IMR-90 (cell line): Measurements from ENCODE around the gene FOXP1. TPM values are rescaled to one million over a fixed set of nuclear protein-coding genes. Genes with fewer than 3 reads are reported as not detected.
A peak's percentile ranks its signal among the peaks of the same experiment; 100 is the strongest.

Experiments
- ATAC-seq: fragments of 200-7000 bp; cut with Tn5 transposase; 2 replicates; pipeline ENCODE4 v1.9.1; 2020; ENCODE audit warnings: low read depth, mild to moderate bottlenecking, moderate library complexity
- BruUV-seq: library from RNA; stranded (reverse); fragments of 400-500 nt; replicated peaks from 2 replicates; lab custom pipeline; 2021; lab: Mats Ljungman, UMichigan
- CTCF ChIA-PET: fragments of 300-600 bp; formaldehyde crosslinking; extraction: SDS; loops from one replicate; lab custom pipeline; 2021; ENCODE audit warnings: antibody characterized with exemption; lab: Yijun Ruan, JAX
- POLR2A ChIA-PET: fragments of 300-600 bp; sonication (Branson Sonifier 250); formaldehyde crosslinking; loops from one replicate; lab custom pipeline; 2022; ENCODE audit warnings: antibody characterized with exemption; ENCODE audit not compliant: unreplicated experiment; lab: Charles Lee
- DNase-seq: peaks from one replicate; pipeline ENCODE4 v3.0.0; 2013
- H2AFZ ChIP-seq: replicated peaks from 2 replicates; pipeline ENCODE3; 2013; ENCODE audit warnings: low read length, mild to moderate bottlenecking; ENCODE audit not compliant: poor library complexity
- H2AK5ac ChIP-seq: 2 replicates; pipeline ENCODE4 v1.6.1; 2013; ENCODE audit warnings: low read depth, low read length, inconsistent platforms
- H2AK9ac ChIP-seq: replicated peaks from 2 replicates; pipeline ENCODE3; 2013; ENCODE audit warnings: mild to moderate bottlenecking, low read depth, low read length, moderate library complexity; ENCODE audit not compliant: poor library complexity
- H2BK120ac ChIP-seq: 2 replicates; pipeline ENCODE4 v1.6.1; 2013; ENCODE audit warnings: low read depth, low read length, inconsistent platforms
- H2BK15ac ChIP-seq: 3 replicates; pipeline ENCODE4 v1.6.1; 2013; ENCODE audit warnings: low read depth, low read length, inconsistent platforms
- H2BK20ac ChIP-seq: 2 replicates; pipeline ENCODE4 v1.6.1; 2013; ENCODE audit warnings: low read depth, mild to moderate bottlenecking, inconsistent platforms, low read length, moderate library complexity
- H2BK5ac ChIP-seq: 2 replicates; pipeline ENCODE4 v1.6.1; 2013; ENCODE audit warnings: mild to moderate bottlenecking, low read depth, low read length, inconsistent platforms; ENCODE audit not compliant: poor library complexity, severe bottlenecking
- H3K14ac ChIP-seq: replicated peaks from 2 replicates; pipeline ENCODE4 v1.6.1; 2013; ENCODE audit warnings: low read depth, low read length, inconsistent platforms
- H3K18ac ChIP-seq: 2 replicates; pipeline ENCODE4 v1.6.1; 2013; ENCODE audit warnings: low read depth, low read length, control low read depth
- H3K23ac ChIP-seq: 2 replicates; pipeline ENCODE4 v1.6.1; 2013; ENCODE audit warnings: low read depth, low read length, inconsistent platforms
- H3K27ac ChIP-seq: 2 replicates; pipeline ENCODE4 v1.5.1; 2013; ENCODE audit warnings: mild to moderate bottlenecking, control low read depth, low read length; ENCODE audit not compliant: insufficient read depth
- H3K27me3 ChIP-seq: 2 replicates; pipeline ENCODE4 v1.6.1; 2013; ENCODE audit warnings: low read length; ENCODE audit not compliant: control insufficient read depth, insufficient read depth
- H3K36me3 ChIP-seq: 2 replicates; pipeline ENCODE4 v1.6.1; 2013; ENCODE audit warnings: low read length, mixed read lengths; ENCODE audit not compliant: control insufficient read depth, insufficient read depth
- H3K4ac ChIP-seq: 2 replicates; pipeline ENCODE4 v1.6.1; 2013; ENCODE audit warnings: low read depth, low read length, inconsistent platforms
- H3K4me1 ChIP-seq: 2 replicates; pipeline ENCODE4 v1.6.1; 2013; ENCODE audit warnings: low read length, mixed read lengths; ENCODE audit not compliant: control insufficient read depth, insufficient read depth
- H3K4me2 ChIP-seq: 2 replicates; pipeline ENCODE4 v1.6.1; 2013; ENCODE audit warnings: low read depth, mild to moderate bottlenecking, control low read depth, low read length, moderate library complexity
- H3K4me3 ChIP-seq: 2 replicates; pipeline ENCODE4 v1.5.1; 2013; ENCODE audit warnings: low read depth, mild to moderate bottlenecking, control low read depth, low read length, moderate library complexity; ENCODE audit not compliant: insufficient read depth
- H3K56ac ChIP-seq: 2 replicates; pipeline ENCODE4 v1.6.1; 2013; ENCODE audit warnings: low read length, inconsistent platforms; ENCODE audit not compliant: insufficient read depth; ENCODE audit errors: extremely low read depth
- H3K79me1 ChIP-seq, 2 experiments: 2 replicates each; pipeline ENCODE4 v1.6.1; 2013; ENCODE audit warnings: low read length in 2 of 2, inconsistent platforms in 1 of 2, low read depth in 1 of 2
- H3K9ac ChIP-seq: 2 replicates; pipeline ENCODE4 v1.6.1; 2013; ENCODE audit warnings: low read depth, low read length, control low read depth
- H3K9me1 ChIP-seq: 2 replicates; pipeline ENCODE4 v1.6.1; 2013; ENCODE audit warnings: low read length, inconsistent platforms; ENCODE audit not compliant: insufficient read depth
- H3K9me3 ChIP-seq: 2 replicates; pipeline ENCODE4 v1.6.1; 2013; ENCODE audit warnings: low read length; ENCODE audit not compliant: control insufficient read depth, insufficient read depth
- H4K20me1 ChIP-seq: 2 replicates; pipeline ENCODE4 v1.6.1; 2013; ENCODE audit warnings: low read length, inconsistent platforms; ENCODE audit not compliant: insufficient read depth
- H4K5ac ChIP-seq: 2 replicates; pipeline ENCODE4 v1.6.1; 2013; ENCODE audit warnings: mild to moderate bottlenecking, low read depth, low read length, control low read depth
- H4K8ac ChIP-seq, 2 experiments: 2 replicates each; pipeline ENCODE4 v1.6.1; 2013; ENCODE audit warnings: low read depth in 2 of 2, low read length in 2 of 2, control low read depth in 1 of 2, inconsistent platforms in 1 of 2
- H4K91ac ChIP-seq: 2 replicates; pipeline ENCODE4 v1.6.1; 2013; ENCODE audit warnings: low read depth, low read length, inconsistent platforms; ENCODE audit not compliant: insufficient read depth
- BHLHE40 ChIP-seq: fragments of 150-350 bp; IDR thresholded peaks from 2 replicates; pipeline ENCODE4 v1.6.1; 2016; ENCODE audit warnings: mild to moderate bottlenecking, low read depth, low read length
- CEBPB ChIP-seq: IDR thresholded peaks from 2 replicates; pipeline ENCODE4 v1.6.1; 2012; ENCODE audit warnings: low read depth, low read length, improper control_type of control experiment
- CHD1 ChIP-seq: IDR thresholded peaks from 2 replicates; pipeline ENCODE4 v1.6.1; 2012; ENCODE audit warnings: low read depth, low read length, improper control_type of control experiment
- CTCF ChIP-seq: conservative IDR thresholded peaks from 2 replicates; pipeline ENCODE4 v1.5.1; 2012; ENCODE audit warnings: mild to moderate bottlenecking, low read depth, low read length, improper control_type of control experiment
- FOS ChIP-seq: fragments of 150-350 bp; IDR thresholded peaks from 2 replicates; pipeline ENCODE4 v1.6.1; 2016; ENCODE audit warnings: low read depth, low read length
- MAFK ChIP-seq: IDR thresholded peaks from 2 replicates; pipeline ENCODE4 v1.6.1; 2012; ENCODE audit warnings: low read depth, low read length, improper control_type of control experiment
- MAZ ChIP-seq: IDR thresholded peaks from 2 replicates; pipeline ENCODE4 v1.6.1; 2012; ENCODE audit warnings: low read depth, mild to moderate bottlenecking, low read length, improper control_type of control experiment, moderate library complexity, borderline replicate concordance
- MXI1 ChIP-seq: IDR thresholded peaks from 2 replicates; pipeline ENCODE4 v1.6.1; 2012; ENCODE audit warnings: low read depth, mild to moderate bottlenecking, low read length, moderate library complexity, borderline replicate concordance
- NFE2L2 ChIP-seq: fragments of 150-350 bp; IDR thresholded peaks from 2 replicates; pipeline ENCODE4 v1.6.1; 2016; ENCODE audit warnings: low read depth, mild to moderate bottlenecking, low read length
- RAD21 ChIP-seq: IDR thresholded peaks from 2 replicates; pipeline ENCODE4 v1.6.1; 2012; ENCODE audit warnings: low read length, improper control_type of control experiment
- RCOR1 ChIP-seq: IDR thresholded peaks from 2 replicates; pipeline ENCODE4 v1.6.1; 2012; ENCODE audit warnings: mild to moderate bottlenecking, low read length, improper control_type of control experiment; ENCODE audit not compliant: insufficient replicate concordance
- RFX5 ChIP-seq: IDR thresholded peaks from 2 replicates; pipeline ENCODE4 v1.8.0; 2012; ENCODE audit warnings: low read depth, mild to moderate bottlenecking, low read length, moderate library complexity
- SMC3 ChIP-seq: fragments of 150-350 bp; IDR thresholded peaks from 2 replicates; pipeline ENCODE4 v1.6.1; 2016; ENCODE audit warnings: low read depth, mild to moderate bottlenecking, antibody characterized with exemption, low read length, moderate library complexity
- WGBS, 2 experiments: methylation state at CpG; one replicate each; pipeline versions ENCODE4 v1.1.5 to v1.1.7; 2013; ENCODE audit warnings: missing lambda C conversion rate in 2 of 2; ENCODE audit not compliant: insufficient read length in 1 of 2; ENCODE audit errors: extremely low coverage in 2 of 2; 5-methylcytosine and 5-hydroxymethylcytosine counted together
- dilution Hi-C: fragments of 300-500 bp; cut with HindIII; formaldehyde crosslinking; loops from one replicate; pipeline ENCODE4 v1.14.3; 2018; ENCODE audit warnings: low sequenced_read_pairs; ENCODE audit not compliant: unreplicated experiment
- in situ Hi-C: fragments of 300-500 bp; cut with MboI; formaldehyde crosslinking; loops from 3 replicates; pipeline ENCODE4 v1.14.3; 2019; ENCODE audit warnings: low sequenced_read_pairs, inconsistent platforms, mixed read lengths
- intact Hi-C: fragments of 100-400 bp; cut with micrococcal nuclease; formaldehyde crosslinking; loops from 2 replicates; pipeline ENCODE4 v1.10.0; 2022
- polyA plus RNA-seq, 3 experiments: library from polyadenylated mRNA; depleted of rRNA; stranded (reverse); fragments of >200 nt; gene quantifications; 2 replicates each; pipeline ENCODE4 v1.2.3, GENCODE V29; 2012; ENCODE audit warnings: low replicate concordance in 1 of 3
- total RNA-seq: library from RNA; depleted of rRNA; stranded (reverse); fragments of >200 nt; gene quantifications from 2 replicates; pipeline ENCODE4 v1.2.3, GENCODE V29; 2012
- TF ChIP-seq, protein P1 (sequence below): fragments of 150-350 bp; IDR thresholded peaks from 2 replicates; pipeline ENCODE4 v1.6.1; 2016; ENCODE audit warnings: low read depth, mild to moderate bottlenecking, low read length, moderate library complexity, borderline replicate concordance

Gene FOXP1
- total and polyA plus RNA-seq, 2 of the 4 experiments (the other 2 are of a cell fraction) = 37.0 to 132 TPM

- 80% methylated on average over 1 of the region's 4 CpGs; no CpG with 5 or more reads in 1 of the 2 experiments for WGBS, 2 experiments
- in situ Hi-C loops (no loop called here), intact Hi-C loops (no loop called here)
Measured at GRCh38 chr3:71145954-71146353, 437.6 kb downstream of the FOXP1 start.

More at GRCh38 chr3:71145954-71146353, 437.6 kb downstream of the FOXP1 start:
- H3K4ac ChIP-seq = no peak overlapping the region
- no peak overlapping the region for H3K56ac ChIP-seq
- no peak overlapping the region for H2AK9ac ChIP-seq
- dilution Hi-C loops = no loop called here
- no peak overlapping the region for H3K23ac ChIP-seq
- H3K4me1 ChIP-seq = no peaks in the 10 kb centered on the region; the same call in 1 of the 2 replicates
- no TSS peak for BruUV-seq
- H3K9me3 ChIP-seq = no peaks in the 10 kb centered on the region
- H3K4me3 ChIP-seq = no peak overlapping the region
- no peak overlapping the region for H2BK5ac ChIP-seq
- H3K9me1 ChIP-seq = peaks cover 5% of the 10 kb centered on the region; the same call in 1 of the 2 replicates
- no peak overlapping the region for H3K27ac ChIP-seq
- H2BK20ac ChIP-seq = no peak overlapping the region
- H3K27me3 ChIP-seq = no peaks in the 10 kb centered on the region
- no peak overlapping the region for H3K18ac ChIP-seq
- H2BK120ac ChIP-seq = no peak overlapping the region
- H3K9ac ChIP-seq = no peak overlapping the region
- H3K4me2 ChIP-seq = no peak overlapping the region
- no peak overlapping the region for H3K14ac ChIP-seq
- no peak for TF ChIP-seq RCOR1
- no peak for TF ChIP-seq RAD21
- no peak for TF ChIP-seq MAFK
- TF ChIP-seq SMC3 = no peak
- no peak for TF ChIP-seq MAZ
- TF ChIP-seq CEBPB = no peak
- TF ChIP-seq RFX5 = no peak
- TF ChIP-seq FOS = no peak
- TF ChIP-seq NFE2L2 = no peak
- no peak for TF ChIP-seq BHLHE40
- TF ChIP-seq, protein P1, sequence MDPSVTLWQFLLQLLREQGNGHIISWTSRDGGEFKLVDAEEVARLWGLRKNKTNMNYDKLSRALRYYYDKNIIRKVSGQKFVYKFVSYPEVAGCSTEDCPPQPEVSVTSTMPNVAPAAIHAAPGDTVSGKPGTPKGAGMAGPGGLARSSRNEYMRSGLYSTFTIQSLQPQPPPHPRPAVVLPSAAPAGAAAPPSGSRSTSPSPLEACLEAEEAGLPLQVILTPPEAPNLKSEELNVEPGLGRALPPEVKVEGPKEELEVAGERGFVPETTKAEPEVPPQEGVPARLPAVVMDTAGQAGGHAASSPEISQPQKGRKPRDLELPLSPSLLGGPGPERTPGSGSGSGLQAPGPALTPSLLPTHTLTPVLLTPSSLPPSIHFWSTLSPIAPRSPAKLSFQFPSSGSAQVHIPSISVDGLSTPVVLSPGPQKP = no peak
- TF ChIP-seq CTCF = no peak
- no peak for TF ChIP-seq MXI1
- no peak for TF ChIP-seq CHD1
- 0 out of 2 replicates have a peak overlapping the region, but pooled peaks have one; percentile 5 for H2AK5ac ChIP-seq
- ChIA-PET CTCF (interaction anchor here (0.6 kb wide), 1 partner anchor 827 kb away, joined by 3 read pairs; no protein-coding TSS in a partner anchor), POLR2A (no interaction called here)
- ATAC-seq (no peak), DNase-seq (no peak)
- H3K79me1 ChIP-seq = peaks cover 2 to 15% of the 10 kb centered on the region in 2 experiments; a peak in 2 of 4 replicates
- no peak overlapping the region for H4K5ac ChIP-seq
- no peaks in the 10 kb centered on the region for H4K20me1 ChIP-seq
- H4K91ac ChIP-seq = no peak overlapping the region
- no peak overlapping the region for H2AFZ ChIP-seq
- no peak overlapping the region for H4K8ac ChIP-seq
- 0 out of 2 replicates have a peak, but pooled peaks cover 1% of the 10 kb centered on the region for H3K36me3 ChIP-seq
- no peak overlapping the region for H2BK15ac ChIP-seq
